GM18505 (cell line): ENCODE measurements around the gene FANCD2.
"Not testable (repeated sequence)": the region's sequence is repeated elsewhere in the genome, so short reads cannot be mapped to it uniquely, and the experiment has no call there.

Experiments used
- ATAC-seq: cut with Tn5 transposase; IDR thresholded peaks from one replicate; pipeline ENCODE4 v1.9.1; 2021; ENCODE audit not compliant: unreplicated experiment
- POLR2A ChIP-seq: IDR thresholded peaks from 4 replicates; pipeline ENCODE4 v1.6.1; 2011; ENCODE audit warnings: borderline replicate concordance; ENCODE audit not compliant: insufficient read depth, insufficient read length; ENCODE audit errors: extremely low read depth

Gene FANCD2

GRCh38 chr3:10115326-10116137 is 89.3 kb downstream of the FANCD2 start, which contains the start of gene BRK1:
BRK1 (plus strand) TSS chr3:10115675; CDS start chr3:10115702, 27 bp downstream.
- peak; percentile 98 for TF ChIP-seq POLR2A
- ATAC-seq: peak; percentile 94

GRCh38 chr3:10116138-10116460 is 89.9 kb downstream of the FANCD2 start:
- ATAC-seq: no peak
- no peak for TF ChIP-seq POLR2A

GRCh38 chr3:10116928-10117327 is 90.7 kb downstream of the FANCD2 start:
- no peak for ATAC-seq
- TF ChIP-seq POLR2A: no peak

DNA sequence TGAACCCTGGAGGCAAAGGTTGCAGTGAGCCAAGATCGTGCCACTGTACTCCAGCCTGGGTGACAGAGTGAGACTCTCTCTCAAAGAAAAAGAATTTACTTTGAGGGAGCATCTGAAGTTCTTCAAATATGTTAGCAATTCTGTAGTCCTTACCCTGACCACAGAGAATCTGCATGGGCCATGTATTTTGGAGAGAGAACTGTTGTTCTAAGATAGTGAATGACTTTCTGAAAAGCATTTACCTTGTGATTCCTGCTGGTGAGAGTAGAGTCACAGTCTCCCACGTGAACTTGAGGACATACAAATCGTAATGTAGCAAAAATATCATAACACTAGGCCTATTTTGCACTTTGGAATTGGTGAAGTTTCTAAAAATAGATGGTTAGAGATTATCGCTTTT is 93.1 kb downstream of the FANCD2 start:
- no peak for TF ChIP-seq POLR2A
- no peak for ATAC-seq

DNA sequence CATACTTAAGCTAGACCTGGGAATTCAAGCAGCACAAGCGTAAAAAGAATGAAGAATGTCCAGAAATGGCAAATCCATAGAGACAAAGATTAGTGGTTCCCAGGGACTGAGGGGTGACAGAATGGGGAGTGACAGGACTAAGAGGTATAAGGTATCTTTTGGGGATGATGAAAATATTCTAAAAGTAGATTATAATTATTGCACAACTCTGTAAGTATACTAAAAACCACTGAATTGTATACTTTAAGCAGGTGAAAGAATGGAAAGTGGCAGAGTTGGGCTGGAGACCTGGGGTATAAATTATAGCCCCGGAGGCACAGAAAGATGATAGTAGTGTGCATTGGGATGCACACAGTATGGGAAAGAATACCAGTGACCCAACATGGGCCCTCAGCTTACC is 94.8 kb downstream of the FANCD2 start:
- no peak for ATAC-seq
- no peak for TF ChIP-seq POLR2A

GRCh38 chr3:10122724-10123123 is 96.5 kb downstream of the FANCD2 start:
- ATAC-seq: no peak
- TF ChIP-seq POLR2A: no peak

- ATAC-seq: not testable (repeated sequence)
Observed at GRCh38 chr3:10135872-10136271, 109.6 kb downstream of the FANCD2 start.

DNA sequence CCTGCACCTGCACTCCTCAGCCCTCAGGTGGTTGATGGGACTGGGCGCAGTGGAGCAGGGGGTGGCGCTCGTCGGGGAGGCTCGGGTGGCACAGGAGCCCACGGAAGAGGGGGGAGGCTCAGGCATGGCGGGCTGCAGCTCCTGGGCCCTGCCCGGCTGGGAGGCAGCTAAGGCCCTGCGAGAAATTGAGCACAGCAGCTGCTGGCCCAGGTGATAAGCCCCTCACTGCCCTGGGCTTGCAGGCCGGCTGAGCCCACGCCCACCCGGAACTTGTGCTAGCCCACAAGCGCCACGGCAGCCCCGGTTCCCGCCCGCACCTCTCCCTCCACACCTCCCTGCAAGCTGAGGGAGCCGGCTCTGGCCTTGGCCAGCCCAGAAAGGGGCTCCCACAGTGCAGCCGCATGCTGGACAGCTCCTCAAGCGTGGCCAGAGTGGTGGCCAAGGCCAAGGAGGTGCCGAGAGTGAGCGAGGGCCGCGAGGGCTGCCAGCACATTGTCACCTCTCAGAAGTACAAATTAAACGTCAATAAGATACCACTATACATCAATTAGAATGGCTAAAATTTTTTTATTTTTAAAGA is 110.3 kb downstream of the FANCD2 start:
- TF ChIP-seq POLR2A: no peak
- ATAC-seq: no peak

- TF ChIP-seq POLR2A: no peak
- ATAC-seq: no peak
Observed at GRCh38 chr3:10137178-10137577, 110.9 kb downstream of the FANCD2 start.

- TF ChIP-seq POLR2A: no peak
- no peak for ATAC-seq
Observed at GRCh38 chr3:10140996-10141546, 114.8 kb downstream of the FANCD2 start.

GRCh38 chr3:10142707-10143560 is 116.7 kb downstream of the FANCD2 start:
- no peak for TF ChIP-seq POLR2A

DNA sequence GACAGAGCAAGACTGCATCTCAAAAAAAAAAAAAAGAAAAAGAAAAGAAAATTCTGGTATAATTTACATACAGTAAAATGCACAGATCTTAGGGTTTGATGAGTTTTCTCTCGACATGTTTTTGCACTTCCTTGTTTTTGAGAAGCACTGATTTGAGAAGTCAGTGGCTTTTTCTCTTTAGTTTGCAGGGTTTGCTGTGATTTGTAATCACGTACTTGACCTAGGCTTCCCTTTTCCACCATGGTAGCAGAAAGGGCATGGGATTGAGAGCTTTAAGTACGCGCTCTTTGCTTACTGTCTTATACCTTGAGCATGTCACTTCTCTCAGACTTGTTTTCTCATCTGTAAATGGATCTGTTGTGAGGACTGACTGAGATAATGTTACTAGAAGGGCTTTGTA is 119.4 kb downstream of the FANCD2 start:
- TF ChIP-seq POLR2A: no peak
- ATAC-seq: no peak

More at GRCh38 chr3:10142707-10143560, 116.7 kb downstream of the FANCD2 start:
- no peak for ATAC-seq

- TF ChIP-seq POLR2A: no peak
- no peak for ATAC-seq
Observed at GRCh38 chr3:10149226-10149625, 123.0 kb downstream of the FANCD2 start.
